HG03558 (cell line): ENCODE data around the gene ZNF747.
"Not testable (repeated sequence)": the region's sequence is repeated elsewhere in the genome, so short reads cannot be mapped to it uniquely, and the experiment has no call there.

Experiments used
- ATAC-seq: cut with Tn5 transposase; IDR thresholded peaks from one replicate; pipeline ENCODE4 v1.9.1; 2021; ENCODE audit warnings: moderate number of reproducible peaks; ENCODE audit not compliant: unreplicated experiment; ENCODE audit errors: extremely low read depth

The ZNF747 gene

GRCh38 chr16:30557957-30558788 lies 23.5 kb upstream of the ZNF747 start, which contains the start of gene ZNF764:
Gene ZNF764, minus strand, starts transcription at chr16:30558374. Its CDS starts 192 bp downstream, at chr16:30558182.
- ATAC-seq: peak; percentile 65

- ATAC-seq: no peak
Measured at GRCh38 chr16:30557707-30557956, 23.0 kb upstream of the ZNF747 start.

GRCh38 chr16:30556125-30556473 lies 21.4 kb upstream of the ZNF747 start:
- no peak for ATAC-seq

GRCh38 chr16:30555315-30556124 lies 20.9 kb upstream of the ZNF747 start:
- ATAC-seq: no peak

- ATAC-seq: no peak
Measured at GRCh38 chr16:30554557-30555314, 20.1 kb upstream of the ZNF747 start.

- no peak for ATAC-seq
Measured at GRCh38 chr16:30553393-30553899, 18.8 kb upstream of the ZNF747 start.

GRCh38 chr16:30552956-30553355 lies 18.3 kb upstream of the ZNF747 start:
- ATAC-seq: no peak

- no peak for ATAC-seq
Measured at GRCh38 chr16:30551781-30552180, 17.1 kb upstream of the ZNF747 start.

- no peak for ATAC-seq
Measured at GRCh38 chr16:30548416-30549253, 14.0 kb upstream of the ZNF747 start.

GRCh38 chr16:30546115-30546514 lies 11.5 kb upstream of the ZNF747 start:
- ATAC-seq: no peak

- ATAC-seq: no peak
Measured at GRCh38 chr16:30543067-30543466, 8.4 kb upstream of the ZNF747 start.

GRCh38 chr16:30541502-30542329 lies 7.1 kb upstream of the ZNF747 start:
- ATAC-seq: no peak

GRCh38 chr16:30540916-30541464 lies 6.3 kb upstream of the ZNF747 start:
- not testable (repeated sequence) for ATAC-seq

- not testable (repeated sequence) for ATAC-seq
Measured at GRCh38 chr16:30539986-30540526, 5.4 kb upstream of the ZNF747 start.

- no peak for ATAC-seq
Measured at GRCh38 chr16:30539000-30539964, 4.6 kb upstream of the ZNF747 start.

- not testable (repeated sequence) for ATAC-seq
Measured at GRCh38 chr16:30536391-30537024, 1.9 kb upstream of the ZNF747 start.

GRCh38 chr16:30535777-30536190 lies 1.1 kb upstream of the ZNF747 start:
- no peak for ATAC-seq
